Gastrocnemius medialis (tissue), 4 donors: ENCODE results near the gene DOCK8.

Experiments
- CTCF ChIP-seq, 5 experiments: fragments of 450-650 bp in 3 of 5; fragments of 200-600 bp in 2 of 5; sonication (generic) in 2 of 5; IDR thresholded peaks in 4 of 5; conservative IDR thresholded peaks in 1 of 5; 1 replicate in 4 of 5; 2 replicates in 1 of 5; pipeline ENCODE4 v1.5.1; 2016 to 2019; ENCODE audit warnings: antibody characterized with exemption in 5 of 5, mild to moderate bottlenecking in 3 of 5, moderate library complexity in 3 of 5
- POLR2A ChIP-seq, 2 donors: fragments of 450-650 bp; IDR thresholded peaks; one replicate each; pipeline ENCODE4 v1.6.1; 2017; ENCODE audit warnings: antibody characterized with exemption in 2 of 2, mild to moderate bottlenecking in 2 of 2, moderate library complexity in 2 of 2

- TF ChIP-seq CTCF (IDR thresholded peaks at IDR 0.05 in 4 of 5, conservative IDR thresholded peaks at IDR 0.05 in 1 of 5) (no peak), POLR2A (IDR thresholded peaks at IDR 0.05) (no peak)
Measured at GRCh38 chr9:450057-450456, 235.4 kb downstream of the DOCK8 start.
